MM.1S (cell line): ENCODE results near the gene HDX.
"Not testable (repeated sequence)": the region's sequence is repeated elsewhere in the genome, so short reads cannot be mapped to it uniquely, and the experiment has no call there.

Experiments used
- EZH2 ChIP-seq: fragments of 300-600 bp; sonication (generic); optimal IDR thresholded peaks from 2 replicates; pipeline ENCODE3; 2017; ENCODE audit warnings: low read depth, mild to moderate bottlenecking, antibody characterized with exemption, low read length, mixed read lengths
- TF ChIP-seq, protein P1 (sequence below): fragments of 300-600 bp; sonication (generic); IDR thresholded peaks from 2 replicates; pipeline ENCODE4 v1.5.1; 2016; ENCODE audit warnings: antibody characterized with exemption, low read length, mixed read lengths

DNA sequence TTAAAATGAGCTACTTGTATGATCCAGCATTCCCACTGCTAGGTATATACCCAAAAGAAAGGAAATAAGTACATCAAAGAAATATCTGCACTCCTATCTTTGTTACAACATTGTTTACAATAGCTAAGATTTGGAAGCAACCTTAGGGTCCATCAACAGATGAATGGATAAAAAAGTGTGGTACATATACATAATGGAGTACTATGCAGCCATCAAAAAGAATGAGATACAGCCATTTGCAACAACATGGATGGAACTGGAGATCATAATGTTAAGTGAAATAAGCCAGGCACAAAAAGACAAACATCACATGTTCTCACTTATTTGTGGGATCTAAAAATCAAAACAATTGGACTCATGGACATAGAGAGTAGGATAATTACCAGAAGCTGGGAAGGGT lies 186.3 kb downstream of the HDX start:
- TF ChIP-seq, protein P1, sequence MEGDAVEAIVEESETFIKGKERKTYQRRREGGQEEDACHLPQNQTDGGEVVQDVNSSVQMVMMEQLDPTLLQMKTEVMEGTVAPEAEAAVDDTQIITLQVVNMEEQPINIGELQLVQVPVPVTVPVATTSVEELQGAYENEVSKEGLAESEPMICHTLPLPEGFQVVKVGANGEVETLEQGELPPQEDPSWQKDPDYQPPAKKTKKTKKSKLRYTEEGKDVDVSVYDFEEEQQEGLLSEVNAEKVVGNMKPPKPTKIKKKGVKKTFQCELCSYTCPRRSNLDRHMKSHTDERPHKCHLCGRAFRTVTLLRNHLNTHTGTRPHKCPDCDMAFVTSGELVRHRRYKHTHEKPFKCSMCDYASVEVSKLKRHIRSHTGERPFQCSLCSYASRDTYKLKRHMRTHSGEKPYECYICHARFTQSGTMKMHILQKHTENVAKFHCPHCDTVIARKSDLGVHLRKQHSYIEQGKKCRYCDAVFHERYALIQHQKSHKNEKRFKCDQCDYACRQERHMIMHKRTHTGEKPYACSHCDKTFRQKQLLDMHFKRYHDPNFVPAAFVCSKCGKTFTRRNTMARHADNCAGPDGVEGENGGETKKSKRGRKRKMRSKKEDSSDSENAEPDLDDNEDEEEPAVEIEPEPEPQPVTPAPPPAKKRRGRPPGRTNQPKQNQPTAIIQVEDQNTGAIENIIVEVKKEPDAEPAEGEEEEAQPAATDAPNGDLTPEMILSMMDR, result not testable (repeated sequence)
- not testable (repeated sequence) for TF ChIP-seq EZH2
